CMK (cell line): ENCODE measurements around the gene DLGAP5.

Experiments
- DNase-seq: peaks from one replicate; pipeline ENCODE4 v3.0.0-alpha.2; 2010; ENCODE audit warnings: low read depth

The DLGAP5 gene

DNA sequence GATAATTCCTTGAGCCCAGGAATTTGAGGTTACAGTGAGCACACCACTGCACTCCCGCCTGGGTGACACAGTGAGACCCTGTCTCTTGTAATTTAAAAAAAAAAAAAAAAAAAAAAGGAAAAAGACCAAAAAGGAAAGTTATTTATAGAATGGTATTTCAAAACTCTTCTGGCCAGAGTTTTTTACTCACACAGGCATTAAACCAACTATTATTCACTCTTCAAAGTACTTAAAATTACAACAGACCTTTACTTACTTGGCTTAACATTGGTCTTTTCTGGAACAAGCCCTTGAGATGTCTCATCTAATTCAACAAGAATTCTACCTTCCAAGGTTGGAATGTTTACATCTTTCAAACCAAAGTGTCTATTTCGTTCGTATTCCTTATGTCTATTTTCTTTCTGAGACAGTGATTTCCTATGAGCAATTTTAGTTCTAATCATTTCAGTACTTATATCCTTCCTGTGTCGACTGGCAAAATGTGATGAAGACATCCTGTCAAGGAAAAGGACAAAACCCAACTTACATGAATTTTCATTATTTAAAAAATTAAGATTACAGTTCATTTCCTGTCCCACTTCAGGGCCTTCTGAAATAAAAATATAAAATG lies 2.6 kb downstream of the DLGAP5 start:
- DNase-seq: no peak

DNA sequence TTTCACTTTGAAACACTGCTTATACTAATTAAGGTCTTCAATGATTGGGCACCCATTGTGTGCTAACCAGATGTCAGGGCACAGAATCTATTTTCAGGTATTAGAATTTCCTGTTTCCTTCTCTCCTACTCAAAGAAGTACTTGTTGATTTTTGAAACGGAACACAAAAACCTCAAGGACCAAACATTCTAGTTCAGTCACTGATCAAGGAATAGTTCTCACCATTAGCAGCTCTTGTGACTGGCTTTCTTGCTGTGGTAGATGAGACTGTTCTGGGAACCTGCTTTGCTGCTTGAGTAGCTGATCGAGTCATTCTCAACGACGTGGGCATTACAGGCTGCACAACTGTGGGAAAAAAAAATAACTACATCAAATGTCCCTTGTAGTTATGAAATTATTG lies 11.0 kb downstream of the DLGAP5 start:
- no peak for DNase-seq

DNA sequence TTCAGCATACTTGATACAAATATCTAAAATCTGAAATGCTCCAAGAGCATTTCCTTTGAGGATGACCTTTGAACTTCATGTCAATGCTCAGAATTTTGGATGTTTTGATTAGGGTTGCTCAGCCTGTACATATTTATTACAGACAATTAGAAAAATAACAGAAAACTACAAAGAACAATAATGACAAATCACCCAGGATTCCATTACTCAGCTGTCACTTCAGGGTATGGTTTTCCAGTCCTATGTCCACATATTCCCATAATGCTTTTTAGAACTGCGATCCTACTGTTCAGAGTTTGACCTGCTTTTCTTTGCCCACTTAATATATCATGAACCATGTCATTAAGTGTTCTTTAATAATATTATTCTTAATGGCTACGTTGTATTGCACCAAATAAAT lies 11.4 kb downstream of the DLGAP5 start:
- no peak for DNase-seq

DNA sequence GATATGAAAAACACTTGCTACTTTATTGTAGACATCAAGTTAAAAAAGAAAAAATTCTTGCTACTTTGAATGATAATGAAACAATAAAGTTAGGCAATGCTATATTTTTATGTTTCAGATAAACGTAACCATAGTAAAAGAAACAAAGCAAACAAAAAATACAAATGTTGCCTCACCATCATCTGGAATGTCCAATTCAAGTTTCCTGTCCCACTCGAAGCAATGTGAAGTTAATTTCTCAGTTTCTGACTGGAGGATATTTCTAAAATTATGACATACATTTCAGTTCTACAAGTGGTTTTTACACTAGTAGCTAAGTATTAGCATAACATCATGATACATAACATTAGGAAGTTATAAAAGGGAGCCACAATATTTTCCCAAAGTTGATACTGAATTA lies 20.9 kb downstream of the DLGAP5 start:
- no peak for DNase-seq

DNA sequence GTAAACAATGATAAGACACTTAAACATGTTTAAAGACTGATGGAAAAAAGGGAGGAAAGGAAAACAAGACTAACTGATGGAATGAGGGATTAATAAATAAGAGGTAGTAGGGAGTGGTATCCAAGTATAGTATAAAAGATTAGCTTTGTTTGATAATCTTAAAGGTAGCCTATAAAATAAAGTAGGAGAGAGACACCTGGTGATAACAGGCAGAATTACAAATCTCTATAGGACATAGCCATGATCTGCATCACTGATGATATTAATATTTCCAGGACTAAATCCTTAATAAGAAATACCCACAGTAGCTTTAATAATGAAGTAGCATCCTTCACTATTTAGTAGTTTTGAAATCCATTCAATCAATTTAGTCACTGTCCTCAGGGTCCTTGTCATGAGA lies 30.4 kb downstream of the DLGAP5 start:
- no peak for DNase-seq

DNA sequence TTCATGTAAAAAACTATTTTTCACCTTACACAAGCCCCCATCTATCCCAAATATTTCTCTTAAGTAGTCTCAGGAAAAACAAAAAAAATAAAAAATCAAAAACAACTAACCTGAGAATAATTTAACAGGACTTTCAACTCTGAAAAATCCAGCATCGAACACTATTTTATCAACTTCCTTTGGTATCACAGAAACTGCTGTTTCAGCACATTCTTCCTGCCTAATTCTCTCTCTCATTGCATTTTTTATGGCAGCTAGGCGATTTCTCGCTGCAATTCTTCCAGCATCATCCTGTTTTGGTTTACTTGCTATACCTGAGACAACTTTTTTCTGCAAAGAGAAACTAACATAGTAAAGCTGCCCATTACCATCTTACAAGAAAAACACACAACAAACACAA lies 33.0 kb downstream of the DLGAP5 start:
- no peak for DNase-seq

DNA sequence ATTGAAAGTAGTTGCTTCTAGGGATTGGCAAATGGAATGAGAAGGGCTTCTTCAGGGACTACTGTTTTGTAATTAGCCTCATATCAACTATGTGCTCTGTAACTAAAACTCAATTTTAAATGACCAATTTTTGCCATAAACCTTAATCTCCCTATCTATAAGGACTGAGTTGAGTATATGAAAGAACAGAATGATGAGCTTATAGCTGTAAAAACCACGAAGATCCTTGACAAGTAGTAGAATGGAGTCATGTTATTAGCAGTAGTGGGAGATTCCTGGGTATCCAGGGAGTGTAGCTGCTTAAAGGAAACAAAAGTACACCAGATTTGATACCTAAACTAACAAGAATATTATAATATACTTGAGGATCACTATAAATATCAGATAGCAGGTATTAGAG lies 34.3 kb downstream of the DLGAP5 start:
- no peak for DNase-seq

DNA sequence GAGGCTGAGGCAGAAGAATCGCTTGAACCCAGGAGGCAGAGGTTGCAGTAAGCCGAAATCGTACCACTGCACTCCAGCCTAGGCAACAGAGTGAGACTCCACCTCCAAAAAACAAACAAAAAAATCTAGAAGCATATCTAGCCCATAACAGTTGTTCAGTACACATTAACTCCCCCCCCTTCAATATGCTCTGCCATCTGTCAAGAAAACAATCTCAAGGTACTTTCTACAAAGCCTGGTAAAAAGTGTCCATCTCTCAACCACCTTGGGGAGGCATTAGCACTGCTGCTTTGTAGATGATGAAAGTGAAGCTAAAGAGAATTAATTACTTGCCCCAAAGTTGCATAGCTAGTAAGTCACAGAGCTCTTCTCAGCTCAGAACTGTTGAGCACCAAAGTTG lies 37.4 kb downstream of the DLGAP5 start:
- no peak for DNase-seq

DNA sequence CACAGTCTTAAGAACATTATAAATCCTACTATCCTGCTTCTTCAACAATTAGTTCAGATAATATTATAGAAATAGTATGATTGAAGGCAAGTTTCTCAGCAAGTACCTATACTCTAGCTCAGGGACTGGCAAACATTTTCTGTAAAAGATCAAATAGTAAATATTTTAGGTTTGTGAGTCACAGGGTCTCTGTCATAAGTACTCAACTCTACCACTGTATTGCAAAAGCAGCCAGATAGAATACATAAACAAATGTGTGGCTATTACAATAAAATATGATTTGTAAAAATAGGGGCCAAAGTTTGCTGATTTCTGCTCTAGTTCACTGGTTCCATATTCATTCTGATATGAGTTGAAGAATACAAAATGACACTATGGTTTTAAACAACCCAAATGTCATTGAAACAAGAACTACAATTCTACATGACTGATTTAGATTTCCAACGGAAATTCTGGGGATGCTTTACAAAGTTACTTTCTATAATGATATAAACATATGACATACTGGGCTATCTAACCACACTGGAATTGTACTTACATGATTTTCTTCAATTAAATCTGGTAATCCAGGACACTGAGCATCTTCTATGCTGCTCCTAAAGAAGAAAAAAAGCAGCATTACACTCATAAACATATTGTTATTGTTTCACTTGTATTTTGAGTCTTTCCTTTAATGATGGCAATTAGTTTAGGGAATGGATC lies 39.2 kb downstream of the DLGAP5 start:
- DNase-seq: no peak

DNA sequence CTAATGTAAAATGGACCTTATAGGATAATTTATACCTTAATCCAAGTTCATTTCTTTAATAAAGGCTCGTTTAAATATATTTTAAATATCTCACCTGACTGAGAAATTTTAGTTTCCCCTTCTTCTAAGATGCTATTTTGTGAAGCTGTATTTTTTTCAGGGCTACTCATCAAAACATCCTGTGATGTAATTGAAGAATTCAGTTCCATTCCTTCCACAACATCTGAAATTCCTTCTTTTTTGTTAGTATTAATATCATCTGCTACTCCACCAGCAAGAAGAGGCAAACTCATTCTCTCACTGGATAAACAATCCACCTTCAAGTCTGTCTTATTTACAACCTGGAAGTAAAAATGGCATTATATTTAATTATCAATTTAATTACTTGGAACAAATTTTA lies 39.8 kb downstream of the DLGAP5 start:
- no peak for DNase-seq

DNA sequence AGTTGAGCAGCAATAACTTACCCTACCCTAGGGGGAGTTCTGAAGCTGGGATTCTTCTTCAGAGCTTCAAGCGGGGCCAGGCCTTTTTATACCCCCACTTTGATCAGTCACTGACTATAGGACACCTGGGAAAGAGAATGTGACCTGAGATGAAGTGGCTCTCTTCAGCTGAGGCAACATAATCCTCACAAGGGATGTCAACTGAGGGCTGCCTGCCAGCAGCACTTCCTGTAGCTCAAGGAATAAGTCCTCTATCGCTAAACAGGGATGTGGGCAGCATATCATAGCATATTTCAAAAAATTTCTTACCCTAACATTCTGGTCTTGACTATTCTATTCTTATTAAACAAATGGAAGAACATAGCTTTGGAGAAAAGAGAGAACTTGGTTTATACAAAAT lies 45.0 kb downstream of the DLGAP5 start:
- no peak for DNase-seq

DNA sequence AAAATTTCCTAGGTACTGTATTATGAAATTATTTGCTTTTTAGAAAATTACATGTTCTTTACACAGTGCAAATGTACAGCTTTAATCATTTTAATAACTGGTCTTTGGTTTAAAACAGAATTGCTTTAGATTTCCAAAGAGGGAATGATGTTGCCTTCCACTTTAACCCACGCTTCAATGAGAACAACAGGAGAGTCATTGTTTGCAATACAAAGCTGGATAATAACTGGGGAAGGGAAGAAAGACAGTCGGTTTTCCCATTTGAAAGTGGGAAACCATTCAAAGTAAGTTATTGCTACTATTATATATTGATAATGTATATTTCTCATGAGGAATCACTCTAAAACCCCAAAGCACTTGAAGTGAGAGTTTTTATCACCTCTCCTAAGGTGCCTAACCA lies 48.9 kb downstream of the DLGAP5 start:
- no peak for DNase-seq

DNA sequence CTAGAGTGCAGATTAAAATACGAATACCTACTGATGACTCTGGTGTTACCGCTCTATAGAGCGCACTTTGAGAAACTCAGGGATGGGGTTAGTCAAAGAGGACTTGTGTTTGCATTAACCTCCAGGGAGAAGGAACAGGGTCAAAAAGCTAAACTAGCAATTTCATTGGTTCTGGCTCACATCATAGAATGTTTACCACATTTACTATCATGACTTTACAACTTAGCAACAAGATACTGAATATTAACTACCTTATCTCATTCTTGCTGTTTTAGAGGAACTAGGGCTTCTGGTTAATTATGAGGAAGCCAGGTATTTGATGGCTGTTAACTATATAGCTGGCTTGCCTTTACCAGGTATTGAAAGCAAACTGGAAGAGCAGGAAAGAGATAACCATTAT lies 49.6 kb downstream of the DLGAP5 start:
- DNase-seq: no peak

DNA sequence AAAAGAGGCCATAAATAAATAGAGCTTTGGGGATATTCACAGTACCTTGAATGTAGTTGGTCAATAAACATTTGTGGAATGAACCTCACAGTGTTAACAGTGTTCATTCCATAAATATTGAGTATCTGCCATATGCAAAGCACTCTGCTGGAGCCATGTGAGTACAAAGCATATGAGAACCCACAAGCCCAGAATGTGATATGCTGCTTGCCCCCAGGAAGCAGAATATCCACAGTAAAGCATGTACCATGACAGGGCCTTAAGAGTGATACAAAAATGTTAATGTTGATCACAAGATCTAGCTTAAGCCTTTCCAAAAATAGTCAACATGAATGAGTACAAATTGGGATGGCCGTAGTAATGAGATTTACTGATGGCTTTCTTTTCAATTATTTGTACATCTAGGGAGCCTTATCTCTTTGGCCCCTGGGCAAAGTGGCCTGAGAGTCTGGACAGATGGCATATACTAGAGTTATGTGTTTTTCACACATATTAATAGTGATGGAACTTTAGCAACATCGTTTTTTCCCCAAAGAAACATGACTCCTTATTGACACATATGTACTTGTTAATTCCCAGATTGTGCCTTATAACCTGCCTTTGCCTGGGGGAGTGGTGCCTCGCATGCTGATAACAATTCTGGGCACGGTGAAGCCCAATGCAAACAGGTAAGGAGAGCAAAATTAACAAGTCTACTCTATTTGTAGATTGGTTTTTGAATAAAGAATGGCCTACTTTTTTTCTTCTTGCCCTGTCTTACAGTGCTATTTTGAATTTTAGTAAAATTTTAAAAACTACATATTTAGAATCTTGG lies 51.5 kb downstream of the DLGAP5 start:
- no peak for DNase-seq

DNA sequence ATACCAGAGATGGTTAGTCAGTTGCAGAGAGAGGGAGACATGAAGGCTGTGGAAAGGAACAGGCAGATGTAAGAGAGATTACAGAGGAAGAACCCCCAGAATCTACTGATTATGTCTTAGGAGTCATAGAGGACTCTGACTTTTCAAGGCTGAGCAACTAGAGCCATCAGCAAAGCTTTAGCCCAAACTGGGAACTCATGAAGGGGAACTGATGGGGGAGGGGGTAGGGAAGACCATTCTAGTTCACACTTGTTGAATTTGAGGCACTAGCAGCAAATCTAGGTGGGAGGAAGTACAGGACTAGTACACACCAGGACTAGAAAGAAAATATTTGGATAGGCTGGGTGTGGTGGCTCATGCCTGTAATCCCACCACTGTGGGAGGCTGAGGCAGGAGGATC lies 52.2 kb downstream of the DLGAP5 start:
- no peak for DNase-seq

DNA sequence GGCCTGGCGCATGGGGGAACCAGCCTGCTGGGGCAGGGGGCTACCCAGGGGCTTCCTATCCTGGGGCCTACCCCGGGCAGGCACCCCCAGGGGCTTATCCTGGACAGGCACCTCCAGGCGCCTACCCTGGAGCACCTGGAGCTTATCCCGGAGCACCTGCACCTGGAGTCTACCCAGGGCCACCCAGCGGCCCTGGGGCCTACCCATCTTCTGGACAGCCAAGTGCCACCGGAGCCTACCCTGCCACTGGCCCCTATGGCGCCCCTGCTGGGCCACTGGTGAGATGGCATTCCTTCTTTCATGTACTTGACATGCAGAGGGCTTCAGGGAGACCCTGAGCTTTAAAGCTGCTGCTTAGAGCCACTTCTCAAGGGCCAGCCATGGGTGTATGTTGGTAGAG lies 53.3 kb downstream of the DLGAP5 start:
- DNase-seq: no peak

DNA sequence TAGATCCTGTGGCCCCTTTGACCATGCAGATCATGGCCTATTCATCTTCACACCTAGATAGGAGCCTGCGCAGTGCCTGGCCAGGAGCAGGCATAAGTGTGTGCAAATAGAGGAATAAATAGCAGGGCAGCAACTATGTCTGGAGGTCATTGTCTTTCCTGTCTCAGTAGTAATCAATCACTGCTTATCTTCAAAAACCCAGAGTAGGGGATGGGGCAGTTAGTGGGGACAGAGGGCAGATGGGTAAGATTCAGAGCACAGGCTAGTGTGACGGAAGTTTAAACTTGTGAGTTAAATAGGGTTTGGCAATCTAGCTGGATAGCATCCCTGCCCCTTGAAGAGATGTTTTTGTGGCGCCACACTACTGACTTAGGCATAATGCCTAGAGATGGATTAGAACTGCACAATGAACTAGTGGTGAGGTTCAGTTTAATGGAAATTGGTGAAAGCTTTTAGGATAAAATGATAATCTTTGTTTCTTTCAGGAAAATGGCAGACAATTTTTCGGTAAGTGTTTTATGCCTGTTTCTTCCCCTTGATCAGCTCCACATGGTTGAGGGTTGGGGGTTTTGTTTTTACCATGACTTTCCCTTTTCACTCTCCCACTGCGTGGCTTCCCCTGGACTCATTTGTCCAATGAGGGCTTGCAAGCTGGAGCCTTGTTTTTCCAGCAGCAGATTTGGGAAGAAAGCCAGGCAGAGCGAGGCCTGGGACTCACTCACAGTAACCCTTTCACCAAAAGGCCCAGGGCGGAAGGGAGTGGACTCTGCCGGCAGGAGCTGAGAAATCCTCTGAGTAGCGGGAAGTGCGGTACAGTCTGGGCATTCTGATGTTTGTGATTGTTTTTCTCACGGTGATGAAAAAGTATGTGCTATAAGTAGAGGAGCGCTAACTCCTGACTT lies 54.2 kb downstream of the DLGAP5 start:
- no peak for DNase-seq

DNA sequence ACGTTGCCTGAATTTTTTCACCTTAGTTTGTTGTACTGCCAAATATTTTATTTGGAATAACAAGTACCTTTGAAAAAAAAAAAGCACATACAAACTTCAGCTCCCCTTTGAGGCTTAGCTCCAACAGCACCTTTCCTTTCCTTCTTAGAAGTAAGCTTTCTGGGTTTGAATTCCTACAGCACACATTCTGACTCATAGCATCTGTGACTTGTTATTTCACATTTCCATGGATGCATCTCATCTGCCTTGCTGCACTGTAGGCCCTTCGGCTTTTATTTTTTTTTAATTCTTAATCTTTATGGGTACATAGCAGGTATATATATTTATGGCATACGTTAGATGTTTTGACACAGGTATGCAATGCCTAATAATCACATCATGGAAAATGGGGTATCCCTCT lies 55.1 kb downstream of the DLGAP5 start:
- no peak for DNase-seq

DNA sequence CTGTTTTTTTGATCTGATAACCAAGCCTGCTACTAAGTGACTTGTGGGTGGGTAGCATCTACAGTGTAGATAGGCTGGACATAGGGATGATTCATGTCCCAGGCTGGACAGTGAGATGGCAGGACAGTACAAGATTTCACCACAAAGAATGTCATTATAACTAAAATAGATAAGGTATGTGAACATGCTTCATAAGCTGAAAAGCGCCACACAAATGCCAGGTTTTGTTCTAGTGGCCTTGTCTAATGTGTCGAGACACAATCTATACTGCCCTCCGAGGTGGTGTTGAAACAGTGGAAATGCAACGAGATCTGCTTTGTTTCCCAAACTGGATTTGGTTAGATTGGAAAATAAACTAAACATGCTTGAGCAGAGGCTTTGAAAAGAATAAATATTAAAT lies 58.0 kb downstream of the DLGAP5 start:
- no peak for DNase-seq

DNA sequence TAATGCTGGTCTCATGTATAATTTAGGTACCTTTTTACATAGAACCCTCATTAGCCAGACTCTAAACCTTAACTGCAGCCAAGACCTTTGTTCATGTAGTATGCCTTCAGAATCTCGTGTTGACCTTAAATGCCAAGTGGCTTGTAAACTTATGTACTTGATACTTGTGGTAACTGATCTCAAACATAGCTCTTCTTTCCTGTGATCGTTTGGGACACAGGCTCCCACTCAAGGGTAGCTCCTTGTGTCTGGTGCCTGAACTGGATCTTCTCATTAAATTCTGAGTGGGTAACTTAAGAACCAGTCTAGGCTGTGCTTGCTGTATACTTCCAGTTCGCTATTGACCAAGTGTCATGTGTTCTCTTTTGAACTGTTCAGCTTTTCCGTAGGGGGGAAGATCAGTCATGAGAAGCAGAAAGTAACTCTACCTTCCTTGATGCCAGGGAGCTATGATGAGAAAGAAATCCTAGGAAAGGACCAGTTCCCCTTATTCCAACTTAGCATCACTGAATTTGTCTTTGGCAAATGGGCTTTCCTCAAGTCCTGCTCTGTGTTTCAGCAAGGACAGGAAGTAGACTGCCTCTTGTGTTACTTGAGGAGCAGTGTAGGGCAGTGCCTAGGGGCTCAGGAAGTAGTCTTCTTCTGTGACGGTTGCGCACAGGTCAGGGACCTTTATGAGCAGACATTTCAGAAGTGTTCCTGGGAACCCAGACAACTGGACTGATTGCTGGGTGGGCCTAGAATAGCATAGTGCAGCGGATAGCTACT lies 59.8 kb downstream of the DLGAP5 start:
- no peak for DNase-seq

DNA sequence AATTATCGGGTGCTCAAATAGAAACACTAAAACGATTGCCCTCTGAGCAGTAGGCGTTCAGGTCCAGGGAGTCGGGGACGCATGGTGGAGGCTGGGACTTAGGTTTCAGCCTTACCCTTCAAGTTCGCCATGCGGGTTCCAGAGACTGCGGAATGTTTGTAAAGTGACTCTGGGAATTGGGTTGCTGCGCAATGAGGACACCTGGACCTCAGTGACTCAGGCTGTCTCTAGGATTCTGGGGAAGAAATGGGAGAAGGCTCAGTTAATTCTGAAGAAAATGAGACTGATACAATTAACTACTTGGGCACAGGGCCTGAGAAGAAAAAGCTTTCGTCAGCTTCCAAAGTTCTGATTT lies 61.2 kb downstream of the DLGAP5 start:
- DNase-seq: no peak
